GM12865 (cell line): ENCODE results near the gene ACTR2.
A peak's percentile ranks its signal among the peaks of the same experiment; 100 is the strongest.
"Not testable (repeated sequence)": the region's sequence is repeated elsewhere in the genome, so short reads cannot be mapped to it uniquely, and the experiment has no call there.

Experiments used
- DNase-seq: peaks from one replicate; pipeline ENCODE4 v3.0.0; 2010; ENCODE audit warnings: low read depth
- H3K4me3 ChIP-seq: 2 replicates; pipeline ENCODE4 v1.5.1; 2011; ENCODE audit warnings: mild to moderate bottlenecking, low read depth, low read length, control low read depth
- CTCF ChIP-seq: IDR thresholded peaks from 2 replicates; pipeline ENCODE4 v1.5.1; 2011; ENCODE audit warnings: low read length, control low read depth, low read depth, inconsistent platforms; ENCODE audit not compliant: insufficient read depth; ENCODE audit errors: missing control alignments

The ACTR2 gene

DNA sequence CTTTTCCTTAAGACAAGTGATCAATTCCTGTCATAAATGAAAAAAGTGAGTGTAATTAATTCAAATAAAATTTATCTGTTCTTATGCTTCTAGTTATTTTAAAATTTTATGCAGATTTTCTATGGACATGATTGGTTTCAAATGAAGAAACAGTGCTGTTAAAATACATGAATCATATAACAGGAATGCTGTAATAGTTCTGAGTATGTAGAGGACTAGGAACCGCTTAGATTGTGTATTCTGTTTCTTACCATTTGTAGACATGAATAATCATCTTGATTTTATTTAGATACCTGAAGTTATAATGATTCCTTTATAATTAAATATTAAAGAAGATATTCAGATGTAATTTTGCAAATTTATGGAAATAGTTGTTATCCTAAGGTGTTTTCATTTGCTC, 3.5 kb downstream of the ACTR2 start:
- DNase-seq: no peak
- TF ChIP-seq CTCF: no peak
- H3K4me3 ChIP-seq: peak overlapping the region; percentile 97; the same call in 1 of the 2 replicates

- peak overlapping the region; percentile 31 for H3K4me3 ChIP-seq
- DNase-seq: peak; percentile 37
- no peak for TF ChIP-seq CTCF
Measured at GRCh38 chr2:65231892-65232477, 4.4 kb downstream of the ACTR2 start.

GRCh38 chr2:65232636-65233035, 5.0 kb downstream of the ACTR2 start:
- H3K4me3 ChIP-seq: 0 out of 2 replicates have a peak overlapping the region, but pooled peaks have one; percentile 31
- TF ChIP-seq CTCF: no peak
- peak; percentile 40 for DNase-seq

DNA sequence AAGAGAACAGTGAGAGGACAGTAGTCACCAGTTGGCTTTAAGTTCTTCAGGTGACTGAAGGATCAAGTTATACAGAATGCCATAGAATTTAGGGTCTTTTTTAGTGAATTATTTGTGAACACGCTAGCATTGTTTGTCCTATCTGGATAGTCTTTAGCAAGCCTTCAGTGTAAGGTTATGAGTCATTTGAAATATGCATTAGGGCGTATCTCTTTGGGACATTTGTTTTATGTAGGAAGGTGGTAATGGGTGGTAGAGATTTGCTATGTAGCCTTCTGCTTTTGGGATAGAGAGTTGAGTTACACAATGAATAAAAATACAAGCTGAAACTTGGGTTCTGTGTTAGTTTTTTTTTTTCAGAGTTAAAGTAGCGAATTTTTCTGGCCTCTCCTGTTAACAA, 13.0 kb downstream of the ACTR2 start:
- H3K4me3 ChIP-seq: no peak overlapping the region
- DNase-seq: no peak
- no peak for TF ChIP-seq CTCF

DNA sequence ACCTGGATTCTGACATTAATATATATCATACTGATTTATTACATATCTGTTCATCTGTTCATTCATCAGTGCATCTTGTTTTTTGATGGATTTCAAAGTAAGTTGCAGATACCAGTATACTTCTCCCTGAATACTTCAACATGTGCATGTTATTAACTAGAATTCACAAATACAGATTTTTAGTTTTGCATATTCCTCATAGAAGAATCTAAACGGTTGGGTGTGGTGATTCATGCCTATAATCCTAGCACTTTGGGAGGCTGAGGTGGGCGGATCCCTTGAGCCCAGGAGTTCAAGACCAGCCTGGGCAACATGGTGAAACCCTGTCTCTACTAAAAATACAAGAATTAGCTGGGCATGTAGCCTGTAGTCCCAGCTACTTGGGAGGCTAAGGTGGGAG, 16.8 kb downstream of the ACTR2 start:
- not testable (repeated sequence) for DNase-seq, H3K4me3 ChIP-seq

GRCh38 chr2:65252640-65253039, 25.0 kb downstream of the ACTR2 start:
- H3K4me3 ChIP-seq: no peak overlapping the region
- no peak for DNase-seq
- TF ChIP-seq CTCF: no peak

- H3K4me3 ChIP-seq: no peak overlapping the region
- no peak for TF ChIP-seq CTCF
- DNase-seq: no peak
Measured at GRCh38 chr2:65255356-65255755, 27.7 kb downstream of the ACTR2 start.
